WTC11 (cell line): ENCODE measurements around the gene FAR1. TPM values are rescaled to one million over a fixed set of nuclear protein-coding genes. Genes with fewer than 3 reads are reported as not detected.

Experiments used
- ATAC-seq: fragments of 200-7000 bp; cut with Tn5 transposase; 2 replicates; pipeline ENCODE4 v1.10.0; 2021; ENCODE audit warnings: mild to moderate bottlenecking, moderate library complexity
- CTCF ChIA-PET: fragments of 300-600 bp; sonication (Branson Sonifier 250); formaldehyde crosslinking; loops from one replicate; lab custom pipeline; 2021; ENCODE audit warnings: antibody characterized with exemption; lab: Charles Lee
- POLR2A ChIA-PET: fragments of 350-600 bp; sonication (Branson Sonifier 250); formaldehyde crosslinking; loops from one replicate; lab custom pipeline; 2021; ENCODE audit warnings: antibody characterized with exemption; lab: Charles Lee
- DNase-seq: peaks from one replicate; pipeline ENCODE4 v3.0.0; 2021; ENCODE audit warnings: low spot score
- H3K27ac Mint-ChIP-seq: 2 replicates; pipeline ENCODE4 v1.8.0; 2021; ENCODE audit warnings: mixed read lengths
- H3K27me3 Mint-ChIP-seq: 2 replicates; pipeline ENCODE4 v1.8.0; 2021; ENCODE audit warnings: low read depth, mild to moderate bottlenecking, moderate library complexity, mixed read lengths
- H3K36me3 Mint-ChIP-seq: 2 replicates; pipeline ENCODE4 v1.8.0; 2021; ENCODE audit warnings: mixed read lengths
- H3K4me1 Mint-ChIP-seq: 2 replicates; pipeline ENCODE4 v1.8.0; 2022; ENCODE audit warnings: mixed read lengths
- H3K4me3 Mint-ChIP-seq: 2 replicates; pipeline ENCODE4 v1.8.0; 2021; ENCODE audit warnings: mild to moderate bottlenecking, moderate library complexity, mixed read lengths
- H3K9me3 Mint-ChIP-seq: 2 replicates; pipeline ENCODE4 v1.8.0; 2021; ENCODE audit warnings: mixed read lengths
- ATF1 ChIP-seq: sonication (generic); formaldehyde crosslinking; IDR thresholded peaks from 2 replicates; pipeline ENCODE4 v1.8.1; 2023; ENCODE audit warnings: mild to moderate bottlenecking, moderate library complexity, missing genetic modification reagents
- ATF3 ChIP-seq: sonication (generic); formaldehyde crosslinking; conservative IDR thresholded peaks from 2 replicates; pipeline ENCODE4 v1.8.1; 2022; ENCODE audit warnings: mild to moderate bottlenecking, missing genetic modification reagents
- CBFB ChIP-seq: sonication (generic); formaldehyde crosslinking; IDR thresholded peaks from 2 replicates; pipeline ENCODE4 v1.8.1; 2022; ENCODE audit warnings: mild to moderate bottlenecking, low read depth, missing genetic modification reagents
- CDX4 ChIP-seq: fragments of 250-450 bp; sonication (Bioruptor Pico); IDR thresholded peaks from 2 replicates; pipeline ENCODE4 v1.9.0; 2021; ENCODE audit warnings: moderate library complexity, mild to moderate bottlenecking, inconsistent platforms, borderline replicate concordance
- E2F5 ChIP-seq: sonication (generic); formaldehyde crosslinking; IDR thresholded peaks from 2 replicates; pipeline ENCODE4 v1.8.1; 2022; ENCODE audit warnings: mild to moderate bottlenecking, moderate library complexity, missing genetic modification reagents
- ETV6 ChIP-seq: sonication (generic); formaldehyde crosslinking; IDR thresholded peaks from 2 replicates; pipeline ENCODE4 v1.8.1; 2022; ENCODE audit warnings: mild to moderate bottlenecking, missing genetic modification reagents
- GTF2I ChIP-seq: fragments of 250-450 bp; sonication (Bioruptor Pico); conservative IDR thresholded peaks from 2 replicates; pipeline ENCODE4 v1.4.0; 2021; ENCODE audit warnings: mild to moderate bottlenecking
- HMGXB4 ChIP-seq: sonication (generic); formaldehyde crosslinking; IDR thresholded peaks from 2 replicates; pipeline ENCODE4 v1.8.1; 2023; ENCODE audit warnings: mild to moderate bottlenecking, moderate library complexity, missing genetic modification reagents
- IRF1 ChIP-seq: sonication (generic); formaldehyde crosslinking; IDR thresholded peaks from 2 replicates; pipeline ENCODE4 v1.8.0; 2023; ENCODE audit warnings: missing genetic modification reagents
- IRF2 ChIP-seq: sonication (generic); formaldehyde crosslinking; IDR thresholded peaks from 2 replicates; pipeline ENCODE4 v1.8.0; 2022; ENCODE audit warnings: low read depth, missing genetic modification reagents, borderline replicate concordance
- KAT7 ChIP-seq: sonication (generic); formaldehyde crosslinking; IDR thresholded peaks from 2 replicates; pipeline ENCODE4 v1.8.1; 2023; ENCODE audit warnings: missing genetic modification reagents, mild to moderate bottlenecking, borderline replicate concordance
- MXD4 ChIP-seq: fragments of 250-450 bp; sonication (Bioruptor Pico); IDR thresholded peaks from 2 replicates; pipeline ENCODE4 v1.8.0; 2021; ENCODE audit warnings: mild to moderate bottlenecking, moderate library complexity, borderline replicate concordance
- NR3C1 ChIP-seq: sonication (generic); formaldehyde crosslinking; conservative IDR thresholded peaks from 2 replicates; pipeline ENCODE4 v1.8.1; 2023; ENCODE audit warnings: low read depth, mild to moderate bottlenecking, missing genetic modification reagents
- RELA ChIP-seq: sonication (generic); formaldehyde crosslinking; IDR thresholded peaks from 2 replicates; pipeline ENCODE4 v1.8.1; 2022; ENCODE audit warnings: missing genetic modification reagents, mild to moderate bottlenecking, borderline replicate concordance
- SOX15 ChIP-seq: fragments of 250-450 bp; sonication (Bioruptor Pico); IDR thresholded peaks from 2 replicates; pipeline ENCODE4 v1.9.0; 2021; ENCODE audit warnings: mild to moderate bottlenecking
- STAT6 ChIP-seq: sonication (generic); formaldehyde crosslinking; conservative IDR thresholded peaks from 2 replicates; pipeline ENCODE4 v1.8.1; 2023; ENCODE audit warnings: mild to moderate bottlenecking, low read depth, missing genetic modification reagents, moderate library complexity
- TCF7 ChIP-seq: sonication (generic); formaldehyde crosslinking; IDR thresholded peaks from 2 replicates; pipeline ENCODE4 v1.8.0; 2022; ENCODE audit warnings: mild to moderate bottlenecking, low read depth, missing genetic modification reagents, moderate library complexity
- TP53 ChIP-seq: sonication (generic); formaldehyde crosslinking; IDR thresholded peaks from 2 replicates; pipeline ENCODE4 v1.8.1; 2023; ENCODE audit warnings: mild to moderate bottlenecking, missing genetic modification reagents
- ZNF138 ChIP-seq: sonication (generic); formaldehyde crosslinking; conservative IDR thresholded peaks from 2 replicates; pipeline ENCODE4 v1.8.1; 2022; ENCODE audit warnings: mild to moderate bottlenecking, moderate library complexity, missing genetic modification reagents
- ZNF219 ChIP-seq: sonication (generic); formaldehyde crosslinking; IDR thresholded peaks from 2 replicates; pipeline ENCODE4 v1.8.0; 2023; ENCODE audit warnings: missing genetic modification reagents, mild to moderate bottlenecking, borderline replicate concordance
- ZNF263 ChIP-seq: sonication (generic); formaldehyde crosslinking; IDR thresholded peaks from 2 replicates; pipeline ENCODE4 v1.8.1; 2022; ENCODE audit warnings: low read depth, mild to moderate bottlenecking, moderate library complexity, missing genetic modification reagents
- ZNF396 ChIP-seq: fragments of 250-450 bp; sonication (Bioruptor Pico); IDR thresholded peaks from 2 replicates; pipeline ENCODE4 v1.8.0; 2021; ENCODE audit warnings: mild to moderate bottlenecking, moderate library complexity, borderline replicate concordance
- ZNF512 ChIP-seq: sonication (generic); formaldehyde crosslinking; IDR thresholded peaks from 2 replicates; pipeline ENCODE4 v1.8.1; 2022; ENCODE audit warnings: missing genetic modification reagents, borderline replicate concordance
- total RNA-seq: library from RNA; stranded (reverse); gene quantifications from 3 replicates; pipeline ENCODE4 v1.2.3, GENCODE V29; 2021

The FAR1 gene
- total RNA-seq, 1 experiment from 2014 or later: 63.9 TPM

- no peaks in the 10 kb centered on the region for H3K9me3 Mint-ChIP-seq
- ATAC-seq (no peak), DNase-seq (no peak)
- H3K36me3 Mint-ChIP-seq: no peaks in the 10 kb centered on the region
- TF ChIP-seq GTF2I (CRISPR knock-in tag) (no peak), HMGXB4 (CRISPR knock-in tag) (no peak), MXD4 (CRISPR knock-in tag) (no peak), CDX4 (CRISPR knock-in tag) (no peak), ZNF138 (CRISPR knock-in tag) (no peak), TP53 (CRISPR knock-in tag) (no peak), RELA (CRISPR knock-in tag) (no peak), CBFB (CRISPR knock-in tag) (no peak), SOX15 (CRISPR knock-in tag) (no peak), ETV6 (CRISPR knock-in tag) (no peak), IRF2 (CRISPR knock-in tag) (no peak)
- H3K4me3 Mint-ChIP-seq: no peak overlapping the region
- no peak overlapping the region for H3K27ac Mint-ChIP-seq
- POLR2A ChIA-PET: no interaction called here
- H3K27me3 Mint-ChIP-seq: no peaks in the 10 kb centered on the region
- H3K4me1 Mint-ChIP-seq: peaks cover 11% of the 10 kb centered on the region
- CTCF ChIA-PET: interaction anchor here (0.8 to 1.9 kb wide), 2 partner anchors 16 to 75 kb away, joined by 3 to 5 read pairs; no protein-coding TSS in a partner anchor
Measured at GRCh38 chr11:13760115-13760514, 91.6 kb downstream of the FAR1 start.

GRCh38 chr11:13761250-13761649, 92.8 kb downstream of the FAR1 start:
- H3K36me3 Mint-ChIP-seq: no peaks in the 10 kb centered on the region
- ChIA-PET CTCF (interaction anchor here (0.7 to 1.9 kb wide), 2 partner anchors 11 to 15 kb away, joined by 5 read pairs; no protein-coding TSS in a partner anchor), POLR2A (no interaction called here)
- H3K9me3 Mint-ChIP-seq: no peaks in the 10 kb centered on the region
- TF ChIP-seq IRF1 (CRISPR knock-in tag) (no peak), ZNF219 (no peak), ZNF263 (CRISPR knock-in tag) (no peak), ZNF512 (no peak), ATF1 (CRISPR knock-in tag) (no peak), NR3C1 (CRISPR knock-in tag) (no peak), ATF3 (CRISPR knock-in tag) (no peak), SOX15 (CRISPR knock-in tag) (no peak), KAT7 (CRISPR knock-in tag) (no peak), TCF7 (CRISPR knock-in tag) (no peak), STAT6 (CRISPR knock-in tag) (no peak), E2F5 (CRISPR knock-in tag) (no peak), ZNF396 (no peak)
- no peaks in the 10 kb centered on the region for H3K27me3 Mint-ChIP-seq
- H3K4me1 Mint-ChIP-seq: peaks cover 6% of the 10 kb centered on the region
- ATAC-seq (no peak), DNase-seq (no peak)
- no peak overlapping the region for H3K4me3 Mint-ChIP-seq
- no peak overlapping the region for H3K27ac Mint-ChIP-seq
